ENCODE results near the gene PCDH15. TPM values are rescaled to one million over a fixed set of nuclear protein-coding genes. Genes with fewer than 3 reads are reported as not detected.

PCDH15 gene
- total RNA-seq, 4 donors from 2014 or later, result not detected

- no peak for TF ChIP-seq CTCF (IDR thresholded peaks at IDR 0.05; ENCODE audit: low read depth)
These were observed 134.8 kb downstream of the PCDH15 start for GRCh38 chr10:54666192-54666591.

- no peak for TF ChIP-seq CTCF (IDR thresholded peaks at IDR 0.05; ENCODE audit: low read depth)
These were observed 135.9 kb downstream of the PCDH15 start for GRCh38 chr10:54665095-54665494.

GRCh38 chr10:54660397-54660796 is 140.6 kb downstream of the PCDH15 start:
- no peak for TF ChIP-seq CTCF (IDR thresholded peaks at IDR 0.05; ENCODE audit: low read depth)

- no peak for TF ChIP-seq CTCF (IDR thresholded peaks at IDR 0.05; ENCODE audit: low read depth)
These were observed 144.4 kb downstream of the PCDH15 start for GRCh38 chr10:54656643-54657042.

- TF ChIP-seq CTCF (IDR thresholded peaks at IDR 0.05; ENCODE audit: low read depth), result no peak
These were observed 147.5 kb downstream of the PCDH15 start for GRCh38 chr10:54653518-54653917.

- TF ChIP-seq CTCF (IDR thresholded peaks at IDR 0.05; ENCODE audit: low read depth), result no peak
These were observed 150.5 kb downstream of the PCDH15 start for GRCh38 chr10:54650547-54650946.

- TF ChIP-seq CTCF (IDR thresholded peaks at IDR 0.05; ENCODE audit: low read depth), result no peak
These were observed 179.0 kb downstream of the PCDH15 start for GRCh38 chr10:54622017-54622416.
